H1 (cell line): ENCODE results near the gene DAAM1.

Source experiments
- CHD1 ChIP-seq: IDR thresholded peaks from 2 replicates; pipeline ENCODE4 v1.6.1; 2012; ENCODE audit warnings: low read depth, low read length, improper control_type of control experiment
- CTCF ChIP-seq, 3 experiments: IDR thresholded peaks; 1 replicate in 2 of 3; 2 replicates in 1 of 3; pipeline versions ENCODE4 v1.5.1 to v1.6.1; 2011; ENCODE audit warnings: low read length in 3 of 3, mild to moderate bottlenecking in 3 of 3, inconsistent platforms in 2 of 3, low read depth in 1 of 3, moderate library complexity in 1 of 3; ENCODE audit not compliant: insufficient read depth in 1 of 3; ENCODE audit errors: control extremely low read depth in 1 of 3
- EZH2 ChIP-seq: fragments of 200-600 bp; sonication (generic); IDR thresholded peaks from 2 replicates; pipeline ENCODE4 v1.7.1; 2012; ENCODE audit warnings: low read depth, mild to moderate bottlenecking, moderate library complexity, low read length, inconsistent platforms; ENCODE audit not compliant: severe bottlenecking
- RAD21 ChIP-seq, 2 experiments: IDR thresholded peaks in 1 of 2; conservative IDR thresholded peaks in 1 of 2; 2 replicates each; pipeline ENCODE4 v1.6.1; 2011; ENCODE audit warnings: low read depth in 2 of 2, low read length in 2 of 2, improper control_type of control experiment in 1 of 2, inconsistent platforms in 1 of 2, mild to moderate bottlenecking in 1 of 2, moderate library complexity in 1 of 2
- SAP30 ChIP-seq: fragments of 300-600 bp; sonication (generic); IDR thresholded peaks from 2 replicates; pipeline ENCODE4 v1.7.1; 2012; ENCODE audit warnings: low read length, moderate library complexity, mild to moderate bottlenecking, inconsistent platforms; ENCODE audit not compliant: insufficient read depth, insufficient replicate concordance
- SIN3A ChIP-seq, 2 experiments: IDR thresholded peaks in 1 of 2; conservative IDR thresholded peaks in 1 of 2; 2 replicates each; pipeline ENCODE4 v1.6.1; 2011 to 2012; ENCODE audit warnings: low read length in 2 of 2, improper control_type of control experiment in 1 of 2, low read depth in 1 of 2, mild to moderate bottlenecking in 1 of 2
- USF2 ChIP-seq: IDR thresholded peaks from 2 replicates; pipeline ENCODE4 v1.6.1; 2011; ENCODE audit warnings: low read length, improper control_type of control experiment

- TF ChIP-seq CTCF (IDR thresholded peaks at IDR 0.05; ENCODE audit: control extremely low read depth in 1 of 3, insufficient read depth in 1 of 3, low read depth in 1 of 3, low read length in 3 of 3) (no peak), CHD1 (no peak), USF2 (no peak), EZH2 (no peak), SAP30 (no peak), RAD21 (IDR thresholded peaks at IDR 0.05 in 1 of 2, conservative IDR thresholded peaks at IDR 0.05 in 1 of 2; ENCODE audit: low read depth in 2 of 2, low read length in 2 of 2) (no peak), SIN3A (conservative IDR thresholded peaks at IDR 0.05 in 1 of 2, IDR thresholded peaks at IDR 0.05 in 1 of 2; ENCODE audit: low read depth in 1 of 2, low read length in 2 of 2) (no peak)
Observed at GRCh38 chr14:59208224-59208814, 19.9 kb downstream of the DAAM1 start.
